GDM1 (cell line): ENCODE data around the gene MRRF.

Experiments used
- DNase-seq: peaks from one replicate; lab custom pipeline; 2025; lab: John Stamatoyannopoulos, UW

Gene MRRF

GRCh38 chr9:122332644-122333043 is 68.0 kb downstream of the MRRF start:
- no peak for DNase-seq

GRCh38 chr9:122333169-122333808 is 68.6 kb downstream of the MRRF start:
- no peak for DNase-seq

- DNase-seq: no peak
Measured at GRCh38 chr9:122334916-122335315, 70.2 kb downstream of the MRRF start.

DNA sequence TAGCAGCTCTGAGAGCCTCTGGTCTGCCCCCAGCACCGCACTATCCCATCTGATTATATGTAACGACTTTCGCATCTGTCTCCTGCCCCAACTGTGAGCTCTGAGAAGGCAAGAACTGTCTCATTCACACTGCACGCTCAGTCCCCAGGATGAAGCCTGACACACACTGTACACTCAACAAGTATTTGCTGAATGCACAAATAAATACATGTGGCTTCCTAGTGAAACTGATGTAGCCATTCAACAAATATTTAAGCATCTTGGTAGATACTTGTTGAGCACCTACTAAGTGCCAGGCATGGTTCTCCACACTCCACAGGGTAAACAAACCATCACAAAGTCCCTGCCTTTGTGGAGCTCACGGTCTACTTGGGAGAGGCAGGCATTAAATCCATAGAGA is 71.5 kb downstream of the MRRF start:
- no peak for DNase-seq

GRCh38 chr9:122336866-122337555 is 72.3 kb downstream of the MRRF start:
- DNase-seq: no peak

DNA sequence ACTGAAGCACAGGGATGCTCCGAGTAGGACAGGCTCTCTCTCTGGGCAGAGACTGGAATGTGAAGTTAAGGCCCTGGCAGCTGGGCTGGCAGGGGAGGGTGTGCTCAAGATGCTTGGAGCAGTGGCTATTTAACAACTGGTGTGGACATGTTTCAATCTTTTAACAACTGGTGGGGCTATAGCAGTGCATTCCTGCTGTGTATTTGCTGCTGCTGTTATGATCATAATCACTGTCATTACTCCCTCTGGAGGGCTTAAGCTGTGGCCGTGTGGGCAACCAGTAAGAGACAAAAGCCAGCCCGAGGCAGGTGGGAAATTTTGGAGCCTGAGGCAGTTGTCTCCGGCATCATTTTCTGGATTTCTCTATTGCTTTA is 72.9 kb downstream of the MRRF start:
- no peak for DNase-seq

GRCh38 chr9:122338536-122338935 is 73.9 kb downstream of the MRRF start:
- DNase-seq: no peak

- no peak for DNase-seq
Measured at GRCh38 chr9:122338994-122339393, 74.3 kb downstream of the MRRF start.

DNA sequence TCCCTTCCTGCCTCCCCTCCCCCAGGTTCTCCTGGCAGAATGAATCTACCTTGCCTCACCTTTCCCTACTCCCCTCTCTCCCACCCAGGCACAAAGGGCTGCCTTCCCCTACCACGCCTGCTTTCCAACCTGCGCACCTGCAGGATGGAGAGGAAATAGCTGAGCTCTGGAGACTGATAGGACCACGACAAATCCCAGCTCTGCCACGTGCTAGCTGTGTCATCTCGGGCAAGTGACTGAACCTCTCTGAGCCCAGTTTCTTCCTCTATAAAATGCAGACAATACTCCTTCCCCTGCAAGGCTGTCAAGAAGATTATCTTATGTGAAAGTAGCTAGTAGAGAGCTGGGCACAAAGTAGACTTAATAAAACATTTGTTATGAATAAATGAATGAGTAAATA is 74.9 kb downstream of the MRRF start:
- no peak for DNase-seq

DNA sequence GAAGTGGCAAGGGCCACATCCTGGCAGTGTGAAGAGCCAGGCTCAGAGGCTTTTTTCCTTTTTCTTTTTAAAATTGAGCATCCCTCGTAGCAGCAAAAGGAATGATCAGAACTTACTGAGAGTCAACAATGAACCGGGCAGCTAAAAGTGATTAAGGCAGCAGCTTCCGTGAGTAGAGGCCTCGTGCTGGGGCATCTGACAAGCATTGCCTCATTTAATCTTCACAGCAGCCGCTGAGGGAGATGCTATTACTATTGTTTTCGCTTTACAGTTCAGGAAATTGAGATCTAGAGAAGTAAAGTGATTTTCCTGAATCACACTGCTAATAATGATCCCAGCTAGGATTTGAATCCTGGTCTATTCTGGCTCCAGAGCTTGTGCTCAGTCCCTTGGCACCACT is 75.5 kb downstream of the MRRF start:
- DNase-seq: no peak

DNA sequence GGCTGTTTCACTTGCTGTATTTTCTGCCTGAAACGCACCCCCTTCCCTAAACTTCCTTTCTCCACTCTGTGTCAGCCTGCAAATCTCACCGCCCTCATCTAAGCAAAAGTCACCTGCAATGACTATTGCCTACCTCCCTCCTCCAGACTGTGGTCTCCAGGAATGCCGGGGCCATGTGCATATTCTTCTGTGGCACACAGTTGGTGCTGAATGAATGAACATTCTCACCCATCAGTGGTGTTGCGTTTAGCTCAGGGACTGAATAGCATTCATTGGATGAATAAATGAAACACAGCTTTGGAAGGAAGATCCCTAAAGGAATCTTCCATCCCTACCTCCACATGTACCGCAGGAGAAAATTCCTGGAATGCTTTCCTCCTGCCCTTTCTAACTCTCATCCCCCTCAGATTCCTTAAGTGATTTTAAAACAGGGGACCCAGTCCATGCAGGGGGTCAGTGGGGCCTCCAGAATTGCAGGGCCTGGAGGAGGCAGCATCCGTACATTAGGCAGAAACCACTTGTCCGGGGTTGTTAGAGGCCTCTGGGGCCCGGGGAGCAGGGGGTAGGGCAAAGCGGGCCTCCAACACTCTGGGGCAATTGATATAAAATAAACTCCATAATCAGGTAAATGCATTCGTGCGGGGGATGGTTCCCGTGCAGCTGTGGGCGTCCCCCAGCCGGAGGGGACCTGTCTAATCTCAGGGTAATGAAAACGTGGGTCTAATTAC is 77.8 kb downstream of the MRRF start:
- no peak for DNase-seq

DNA sequence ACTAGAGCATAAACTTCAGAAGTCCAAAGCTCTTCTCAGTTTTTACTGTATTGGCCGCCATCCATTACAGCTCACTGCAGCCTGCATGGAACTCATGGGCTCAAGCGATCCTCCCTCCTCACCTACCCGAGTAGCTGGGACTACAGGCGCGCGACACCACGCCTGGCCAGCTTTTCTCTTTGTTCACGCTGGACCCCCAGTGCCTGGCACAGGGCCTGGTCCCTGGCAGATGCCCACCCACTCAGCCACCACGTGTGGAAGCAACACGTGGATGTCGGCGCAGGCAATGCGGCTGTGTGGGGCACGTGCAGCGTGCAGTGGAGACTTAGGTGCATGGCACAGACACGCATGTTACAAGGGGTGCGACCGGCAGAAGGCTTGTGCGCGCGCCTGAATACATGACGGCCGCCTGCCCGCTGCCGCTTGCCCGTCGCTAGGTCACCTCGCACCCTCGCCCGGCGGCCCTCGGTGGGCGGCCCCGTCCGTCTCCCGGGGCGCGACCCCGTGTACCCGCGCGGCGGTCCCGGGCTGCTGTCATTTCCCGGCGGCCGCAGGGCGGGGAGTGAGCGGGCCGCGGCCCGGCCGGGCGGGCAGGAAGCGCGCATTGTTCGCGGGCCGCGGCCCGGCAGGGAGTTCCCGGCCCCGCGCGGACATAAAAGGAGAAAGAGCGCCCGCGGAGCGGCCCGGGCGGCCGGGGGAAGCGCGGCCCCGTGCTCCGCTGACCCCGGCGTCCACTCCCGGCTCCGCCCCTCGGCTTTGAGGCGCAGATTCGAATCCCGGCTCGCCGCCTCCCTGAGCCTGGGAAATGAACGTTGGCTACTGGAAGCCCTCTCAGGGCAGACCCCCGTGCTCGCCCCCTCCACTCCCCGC is 82.0 kb downstream of the MRRF start:
- DNase-seq: no peak

DNA sequence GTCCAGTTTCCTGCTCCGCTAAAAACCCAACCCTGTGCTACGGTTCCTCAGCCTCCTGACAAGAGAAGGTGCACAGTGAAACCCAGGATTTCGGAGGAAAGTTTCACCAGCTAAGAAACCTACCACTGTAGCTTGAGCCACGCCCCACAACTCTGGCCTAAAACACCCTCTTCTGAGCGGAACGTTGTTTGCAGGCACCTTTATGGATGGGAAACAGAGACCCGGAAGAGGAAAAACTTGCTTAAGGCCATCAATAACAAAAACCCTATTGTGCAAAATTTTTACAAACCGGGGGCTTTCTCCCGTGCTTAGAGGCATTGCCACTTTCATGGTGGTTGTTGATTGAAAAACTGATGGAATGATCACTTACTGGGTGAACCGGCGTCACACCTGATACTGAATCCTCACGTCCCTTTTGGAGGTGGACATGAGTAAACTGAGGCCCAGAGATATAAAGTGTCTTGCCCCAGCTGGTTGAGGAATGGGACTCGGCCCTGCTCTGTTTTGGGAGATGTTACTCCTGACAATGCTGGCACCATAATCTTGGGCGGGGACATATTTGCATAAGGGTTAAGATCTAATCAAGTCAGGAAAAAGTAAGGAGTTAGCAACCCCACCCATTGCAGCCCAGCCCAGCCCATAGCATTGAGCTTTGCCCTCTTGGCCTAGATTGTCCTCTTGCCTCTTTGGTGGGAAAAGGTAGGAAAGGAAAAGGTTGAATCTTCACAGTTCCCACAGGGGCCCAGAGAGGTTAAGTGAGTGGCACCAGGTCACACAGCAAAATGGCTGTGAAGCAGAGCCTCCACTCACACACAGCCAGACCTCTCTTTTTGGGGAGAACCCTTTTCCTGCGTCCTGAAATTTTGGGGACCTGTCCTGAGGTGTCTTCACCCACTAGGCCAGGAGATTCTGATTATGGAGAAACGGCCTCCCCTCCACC is 82.9 kb downstream of the MRRF start:
- no peak for DNase-seq

- peak; percentile 82 for DNase-seq
Measured at GRCh38 chr9:122348288-122348777, 83.7 kb downstream of the MRRF start.

GRCh38 chr9:122348791-122349190 is 84.1 kb downstream of the MRRF start:
- no peak for DNase-seq

- no peak for DNase-seq
Measured at GRCh38 chr9:122349201-122349600, 84.5 kb downstream of the MRRF start.

DNA sequence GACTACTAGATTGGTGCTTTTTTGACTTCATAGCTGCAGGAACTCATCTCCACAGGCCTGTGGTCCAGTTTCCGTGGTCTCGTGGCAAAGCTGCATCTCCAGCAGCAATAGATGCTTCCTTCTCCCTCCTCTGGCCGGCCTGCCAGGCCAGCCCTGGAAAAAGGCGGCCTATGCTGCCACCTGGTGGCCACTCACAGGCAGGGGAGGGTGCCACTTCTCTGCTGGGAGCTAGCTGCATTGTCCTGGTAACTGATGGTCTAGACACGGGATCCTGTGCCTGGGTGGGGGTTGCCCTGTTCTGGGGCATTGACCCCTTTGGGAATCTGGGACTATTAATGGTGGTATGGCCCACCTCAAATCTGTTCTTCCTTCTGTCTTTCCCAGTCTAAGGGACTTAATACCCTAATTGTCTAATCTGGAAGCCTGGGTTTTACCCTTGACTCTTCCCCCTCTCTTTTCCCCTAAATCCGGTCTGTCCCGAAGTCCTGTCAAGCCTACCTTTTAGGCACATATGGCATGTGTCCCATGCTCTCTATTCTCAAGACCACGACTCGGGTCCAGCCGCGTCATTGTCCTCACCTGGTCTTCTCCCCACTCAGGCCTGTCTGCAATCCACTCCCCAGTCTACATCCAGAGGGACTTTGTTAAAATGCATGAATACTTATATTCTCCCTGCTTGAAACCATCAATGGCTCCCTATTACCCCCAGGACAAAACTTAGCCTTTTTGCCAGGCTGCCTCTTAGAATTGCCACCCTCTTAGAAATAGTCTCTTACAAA is 86.1 kb downstream of the MRRF start:
- DNase-seq: peak; percentile 65

DNA sequence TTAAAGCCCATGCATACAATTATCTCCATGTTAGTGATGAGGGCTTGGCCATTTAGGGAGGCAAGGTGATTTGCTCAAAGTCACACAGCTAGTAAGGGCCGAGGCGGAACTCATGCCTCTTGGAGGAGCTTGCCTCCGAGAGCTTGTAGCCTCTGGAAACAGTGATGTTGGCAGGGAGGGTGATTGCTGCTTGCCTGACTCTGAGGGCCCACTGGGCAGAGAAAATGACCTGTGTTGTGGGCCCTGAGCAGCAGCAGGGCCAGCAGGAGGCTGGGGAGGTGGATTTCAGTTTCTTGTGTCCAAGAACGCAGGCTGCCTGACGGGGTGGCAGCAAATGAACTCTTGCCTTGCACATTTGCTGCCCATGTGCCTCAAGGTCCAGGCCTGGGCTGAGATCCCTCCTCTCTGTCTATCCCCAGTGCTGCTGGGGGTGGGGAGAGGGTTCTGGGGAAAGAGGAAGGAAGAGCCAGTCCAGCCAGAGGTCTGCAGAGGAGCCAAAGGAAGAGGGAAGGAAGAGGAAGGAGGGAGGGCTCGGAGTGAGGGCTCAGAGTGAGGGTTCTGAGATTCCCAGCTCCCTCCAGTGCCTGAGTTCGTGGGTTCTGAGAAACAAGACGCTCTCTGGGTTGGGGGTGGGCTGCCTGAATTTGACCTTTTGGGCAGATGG is 90.0 kb downstream of the MRRF start:
- peak; percentile 36 for DNase-seq

DNA sequence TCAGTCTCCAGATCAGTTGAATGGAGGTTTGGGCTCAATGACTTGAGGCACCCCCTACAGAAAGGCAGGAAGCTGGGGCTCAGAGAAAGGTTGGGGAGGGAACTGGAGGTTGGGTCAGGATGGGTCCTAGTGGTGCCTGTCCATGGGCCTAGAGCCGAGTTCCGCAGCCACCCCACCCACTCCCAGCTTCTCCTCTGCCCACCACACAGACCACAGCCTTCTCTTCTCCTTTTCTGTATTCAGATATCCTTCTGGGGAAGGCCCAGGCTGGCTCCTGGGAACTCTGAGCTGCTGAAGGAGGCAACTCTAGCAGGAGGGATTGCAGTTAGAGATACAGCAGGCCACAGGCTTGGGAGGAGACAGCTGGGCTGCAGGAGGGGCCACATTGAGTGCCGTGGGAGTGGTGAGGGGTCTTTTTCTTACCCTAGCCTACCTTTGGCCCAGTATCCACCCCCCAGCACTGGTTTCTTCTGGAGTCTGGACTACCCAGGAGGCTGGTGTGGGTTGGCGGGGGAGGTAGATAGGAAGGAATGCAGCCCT is 90.7 kb downstream of the MRRF start:
- no peak for DNase-seq
